ENCODE results near the gene CKLF.

DNA sequence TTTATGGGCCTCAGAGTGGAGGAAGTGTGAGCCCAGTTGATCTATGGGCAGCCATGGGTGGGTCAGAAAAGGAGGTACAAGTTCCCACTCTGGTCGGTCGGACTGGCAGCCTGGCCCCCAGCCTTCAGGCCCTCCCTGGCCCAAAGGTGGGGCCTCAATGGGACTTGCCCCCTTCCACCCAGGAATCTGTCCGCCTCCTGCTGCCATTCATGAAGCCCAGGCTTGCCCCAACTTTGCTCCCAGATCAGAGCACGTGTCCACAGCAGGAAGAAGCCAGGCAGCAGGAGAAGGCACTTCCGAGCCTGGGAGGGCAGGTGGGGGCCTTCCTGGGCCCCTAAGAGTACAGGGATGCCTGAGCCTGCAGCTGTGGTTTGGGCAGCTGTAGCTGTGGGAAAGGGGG, 49.1 kb downstream of the CKLF start:
- TF ChIP-seq, protein P1, sequence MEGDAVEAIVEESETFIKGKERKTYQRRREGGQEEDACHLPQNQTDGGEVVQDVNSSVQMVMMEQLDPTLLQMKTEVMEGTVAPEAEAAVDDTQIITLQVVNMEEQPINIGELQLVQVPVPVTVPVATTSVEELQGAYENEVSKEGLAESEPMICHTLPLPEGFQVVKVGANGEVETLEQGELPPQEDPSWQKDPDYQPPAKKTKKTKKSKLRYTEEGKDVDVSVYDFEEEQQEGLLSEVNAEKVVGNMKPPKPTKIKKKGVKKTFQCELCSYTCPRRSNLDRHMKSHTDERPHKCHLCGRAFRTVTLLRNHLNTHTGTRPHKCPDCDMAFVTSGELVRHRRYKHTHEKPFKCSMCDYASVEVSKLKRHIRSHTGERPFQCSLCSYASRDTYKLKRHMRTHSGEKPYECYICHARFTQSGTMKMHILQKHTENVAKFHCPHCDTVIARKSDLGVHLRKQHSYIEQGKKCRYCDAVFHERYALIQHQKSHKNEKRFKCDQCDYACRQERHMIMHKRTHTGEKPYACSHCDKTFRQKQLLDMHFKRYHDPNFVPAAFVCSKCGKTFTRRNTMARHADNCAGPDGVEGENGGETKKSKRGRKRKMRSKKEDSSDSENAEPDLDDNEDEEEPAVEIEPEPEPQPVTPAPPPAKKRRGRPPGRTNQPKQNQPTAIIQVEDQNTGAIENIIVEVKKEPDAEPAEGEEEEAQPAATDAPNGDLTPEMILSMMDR (IDR thresholded peaks at IDR 0.05; ENCODE audit: low read depth, low read length, poor library complexity, severe bottlenecking), result no peak
- TF ChIP-seq EZH2phosphoT487 (IDR thresholded peaks at IDR 0.05; ENCODE audit: borderline replicate concordance, low read length), result no peak
